Measurements from ENCODE around the gene TLCD2.

DNA sequence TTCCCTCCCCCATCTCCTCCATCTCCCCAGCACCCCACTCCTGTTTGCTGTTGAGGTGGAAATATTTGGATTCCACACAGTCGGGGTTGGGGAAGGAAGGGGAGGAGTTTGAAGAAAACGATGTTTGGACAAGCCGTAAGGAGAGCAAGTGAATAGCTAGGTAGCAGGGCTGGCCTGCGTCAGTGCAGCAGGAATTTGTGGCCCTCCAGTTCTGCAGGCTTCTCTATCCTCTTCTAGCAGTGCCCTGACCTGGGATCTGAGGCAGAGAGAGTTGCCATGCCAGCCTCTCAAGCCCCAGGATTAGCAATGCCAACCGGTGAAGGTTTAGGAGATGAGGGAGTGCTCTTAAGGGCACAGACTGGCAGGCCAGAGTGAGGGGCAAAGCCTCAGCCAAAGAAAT, 12.5 kb downstream of the TLCD2 start:
- TF ChIP-seq TAF1 (IDR thresholded peaks at IDR 0.05; ENCODE audit: borderline replicate concordance, low read depth, low read length) (no peak), POLR2A (IDR thresholded peaks at IDR 0.05; ENCODE audit: low read depth, low read length) (no peak), POLR2AphosphoS5 (IDR thresholded peaks at IDR 0.05; ENCODE audit: low read depth, low read length) (no peak)

Data from GM12892 (cell line).